Measurements from ENCODE around the gene PPP2R2D.

Gene PPP2R2D

GRCh38 chr10:131890276-131891195 is 10.3 kb upstream of the PPP2R2D start:
- DNase-seq = no peak

GRCh38 chr10:131891196-131891928 is 9.4 kb upstream of the PPP2R2D start:
- DNase-seq = no peak

- no peak for DNase-seq
Observed at GRCh38 chr10:131891929-131892805, 8.6 kb upstream of the PPP2R2D start.

DNA sequence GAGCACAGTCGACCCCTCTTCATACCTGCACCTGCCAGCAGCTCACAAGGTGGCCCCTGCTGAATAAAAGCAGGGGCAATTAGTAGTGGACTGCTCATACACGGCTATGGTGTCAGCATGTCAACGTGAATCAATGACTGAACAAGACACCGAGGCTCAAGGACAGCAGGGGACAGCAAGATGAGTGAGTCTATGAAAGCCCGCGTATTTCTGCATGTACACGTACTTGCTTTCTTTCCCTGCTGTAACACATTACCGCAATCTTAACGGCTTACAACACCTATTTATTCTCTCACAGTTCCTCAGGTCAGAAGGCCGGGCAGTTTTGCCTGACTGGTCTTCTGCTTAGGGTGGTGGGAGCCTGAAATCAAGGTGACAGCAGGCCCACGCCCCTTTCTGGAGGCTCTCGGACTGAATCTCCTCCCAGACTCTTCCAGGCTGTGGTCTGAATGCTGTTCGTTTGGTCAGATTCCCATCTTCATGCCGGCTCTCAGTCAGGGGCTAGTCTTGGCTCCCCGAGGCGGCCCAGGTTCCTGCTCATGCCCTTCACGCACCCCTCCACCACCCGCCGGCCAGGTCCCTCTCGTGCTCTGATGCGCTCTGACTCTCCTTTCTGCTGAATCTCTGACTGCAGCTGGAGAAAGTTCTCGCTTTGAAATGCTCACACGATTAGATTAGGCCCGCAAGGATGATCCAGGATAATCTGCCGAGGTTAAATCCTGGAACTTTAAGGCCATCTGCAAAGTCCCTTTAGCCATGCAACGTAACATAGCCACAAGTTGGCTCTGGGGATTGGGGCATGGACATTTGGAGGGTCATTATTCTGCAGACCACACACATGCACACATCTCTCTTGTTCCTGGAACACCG is 7.8 kb upstream of the PPP2R2D start:
- DNase-seq = no peak

GRCh38 chr10:131895116-131895515 is 5.7 kb upstream of the PPP2R2D start:
- DNase-seq = no peak

DNA sequence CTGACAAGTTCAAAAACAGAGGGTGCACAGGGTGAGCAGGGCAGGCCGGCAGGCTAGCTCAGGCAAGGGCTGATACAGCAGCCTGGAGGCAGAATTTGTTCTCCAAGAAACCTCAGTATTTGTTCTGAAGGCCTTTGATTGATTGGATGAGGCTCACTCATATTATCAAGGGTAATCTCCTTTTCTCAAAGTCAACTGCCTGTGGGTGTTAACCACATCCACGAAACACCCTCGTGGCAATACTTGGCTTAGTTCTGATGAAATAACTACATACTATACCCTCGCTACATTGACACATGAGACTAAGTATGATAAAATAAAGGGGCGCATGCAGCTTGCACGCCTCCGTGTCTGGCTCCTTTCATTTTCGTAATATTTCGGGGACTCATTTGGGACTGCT is 4.4 kb upstream of the PPP2R2D start:
- DNase-seq = no peak

DNA sequence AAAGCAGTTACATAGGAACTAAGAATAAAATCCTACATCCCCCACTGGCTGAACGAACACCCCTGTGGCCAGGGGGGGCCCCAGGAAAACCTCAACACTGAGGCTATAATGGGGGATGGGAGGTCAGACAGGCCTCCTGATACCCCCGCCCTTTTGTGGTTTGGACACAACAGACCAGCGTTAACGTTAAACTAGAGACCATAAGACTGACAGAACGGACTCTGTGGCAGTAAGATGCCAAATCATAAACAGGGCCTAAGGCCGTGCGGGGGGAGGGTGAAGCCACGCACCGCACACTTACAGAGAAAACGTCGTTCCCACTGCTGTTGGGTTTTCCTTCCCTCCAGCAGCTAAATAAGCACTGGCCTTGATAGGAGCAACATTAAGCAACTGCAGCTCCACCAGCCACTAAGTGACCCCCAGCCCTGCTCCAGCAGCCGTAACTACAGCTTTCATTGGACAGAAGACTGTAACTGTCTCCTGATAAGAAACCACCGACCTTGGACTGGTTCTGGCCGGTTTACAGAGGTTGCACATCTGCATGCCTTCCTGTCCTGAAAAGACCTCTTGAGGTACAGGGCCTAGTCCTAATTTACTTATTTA is 3.4 kb upstream of the PPP2R2D start:
- no peak for DNase-seq

DNA sequence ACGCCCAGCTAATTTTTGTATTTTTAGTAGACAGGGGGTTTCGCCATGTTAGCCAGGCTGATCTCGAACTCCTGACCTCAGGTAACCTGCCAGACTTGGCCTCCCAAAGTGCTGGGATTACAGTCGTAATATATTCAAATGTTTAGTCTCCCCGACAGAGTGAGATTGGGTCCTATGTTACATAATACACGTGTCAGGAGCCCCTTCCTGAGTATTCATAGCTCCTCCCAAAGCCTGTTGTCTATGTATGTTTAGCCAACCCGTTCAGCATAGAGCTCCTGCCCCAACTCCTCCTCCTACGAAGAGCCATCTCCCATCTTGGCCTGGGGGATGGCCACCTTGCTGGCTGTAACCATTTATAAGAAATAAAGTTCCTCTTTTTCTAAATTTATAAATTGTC is 2.7 kb upstream of the PPP2R2D start:
- no peak for DNase-seq

- DNase-seq = no peak
Observed at GRCh38 chr10:131898713-131899112, 2.1 kb upstream of the PPP2R2D start.

GRCh38 chr10:131899116-131899690 is 1.6 kb upstream of the PPP2R2D start:
- DNase-seq = no peak

- DNase-seq = no peak
Observed at GRCh38 chr10:131899695-131900349, 986 bp upstream of the PPP2R2D start.

DNA sequence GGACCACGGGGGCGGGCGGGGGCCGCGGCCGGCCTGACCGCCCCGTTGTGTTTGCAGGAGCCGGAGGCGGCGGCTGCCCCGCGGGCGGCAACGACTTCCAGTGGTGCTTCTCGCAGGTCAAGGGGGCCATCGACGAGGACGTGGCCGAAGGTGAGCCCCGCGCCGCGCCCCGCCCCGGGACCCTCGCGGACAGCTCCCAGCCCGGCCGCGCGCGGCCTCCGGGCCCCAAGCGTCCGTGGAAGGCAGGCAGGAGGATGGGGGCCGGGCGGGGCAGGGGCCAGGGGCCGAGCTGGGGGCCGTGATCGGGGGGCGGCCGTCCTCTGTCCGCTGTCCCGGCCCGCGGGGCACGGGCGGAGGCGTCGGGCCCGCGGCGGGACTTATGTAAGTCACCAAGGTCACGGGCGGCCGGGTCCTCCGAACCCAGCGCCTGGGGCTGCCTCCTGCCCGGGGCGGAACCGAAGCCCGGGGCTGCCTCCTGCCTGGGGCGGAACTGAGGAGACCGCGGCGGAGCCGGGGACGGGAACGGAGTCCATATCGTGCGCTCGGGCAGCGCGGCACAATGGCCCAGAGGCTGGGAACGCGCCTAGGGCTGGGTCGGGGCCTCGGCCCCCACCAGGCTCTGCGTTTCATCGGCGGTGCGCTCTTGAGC is 497 bp downstream of the PPP2R2D start:
- no peak for DNase-seq

DNA sequence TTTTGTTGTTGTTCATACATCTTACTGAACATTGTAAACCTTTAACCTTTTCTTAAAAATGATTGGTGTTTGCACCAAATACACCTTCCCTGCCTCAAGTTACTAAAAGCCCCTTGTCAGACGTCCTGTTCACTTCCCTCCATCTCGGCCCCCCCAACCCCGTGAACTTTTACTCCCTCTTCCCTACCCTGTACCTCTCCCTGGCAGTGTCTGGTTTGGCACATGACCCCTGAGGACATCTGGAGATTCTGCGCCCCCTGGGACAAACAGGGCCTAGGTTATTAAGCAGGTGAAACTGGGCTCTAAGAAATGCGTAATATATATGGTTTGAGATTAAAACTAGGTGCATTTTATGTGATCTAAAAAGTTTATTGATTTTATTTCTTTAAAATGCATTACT is 1.4 kb downstream of the PPP2R2D start:
- DNase-seq = no peak

- no peak for DNase-seq
Observed at GRCh38 chr10:131902691-131903090, 1.9 kb downstream of the PPP2R2D start.

GRCh38 chr10:131905267-131905571 is 4.4 kb downstream of the PPP2R2D start:
- DNase-seq = no peak

- no peak for DNase-seq
Observed at GRCh38 chr10:131905603-131906268, 4.9 kb downstream of the PPP2R2D start.

GRCh38 chr10:131906269-131906639 is 5.4 kb downstream of the PPP2R2D start:
- DNase-seq = no peak

DNA sequence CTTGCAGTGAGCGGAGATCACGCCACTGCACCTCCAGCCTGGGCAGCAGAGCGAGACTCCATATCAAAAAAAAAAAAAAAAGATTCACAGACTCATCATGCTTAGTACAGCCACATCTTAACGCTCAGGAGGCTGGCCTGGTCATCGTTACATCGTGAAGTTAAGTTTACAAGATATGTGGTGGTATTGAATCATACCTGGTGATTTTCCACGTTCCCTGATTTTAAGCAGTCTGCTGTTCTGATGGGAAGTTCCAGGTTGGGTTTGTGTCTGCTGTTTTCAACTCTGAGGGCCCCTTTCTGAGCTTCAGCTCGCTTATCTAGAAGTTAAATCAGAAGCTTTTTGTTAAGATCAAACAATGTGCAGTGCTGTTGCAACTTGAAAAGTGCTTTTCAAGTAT is 6.9 kb downstream of the PPP2R2D start:
- DNase-seq = no peak

GRCh38 chr10:131908151-131908550 is 7.3 kb downstream of the PPP2R2D start:
- DNase-seq = no peak

All from NCI-H1694 treated with DMSO at 0.1 percent for 48 hours (cell line).